Measurements from ENCODE around the gene ZSWIM6.

The ZSWIM6 gene

DNA sequence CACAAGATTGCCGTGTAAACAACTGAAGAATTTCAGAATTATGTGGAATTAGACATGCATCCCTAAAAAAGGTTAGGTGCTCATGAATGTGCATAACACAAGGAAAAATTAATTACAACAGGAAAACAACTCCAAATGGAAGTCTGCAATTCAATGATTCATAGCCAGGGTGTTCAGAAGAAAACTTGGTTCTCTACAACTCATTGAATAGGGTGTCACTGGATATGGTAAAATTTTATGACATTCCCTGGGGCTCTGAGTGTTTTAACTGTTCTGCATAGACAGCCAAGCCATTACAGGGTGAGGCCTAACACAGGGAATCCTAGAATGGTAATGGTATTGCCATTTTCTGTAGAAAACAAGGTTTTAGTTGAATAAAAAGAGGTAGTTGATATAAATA, 24.4 kb upstream of the ZSWIM6 start:
- DNase-seq = no peak

DNA sequence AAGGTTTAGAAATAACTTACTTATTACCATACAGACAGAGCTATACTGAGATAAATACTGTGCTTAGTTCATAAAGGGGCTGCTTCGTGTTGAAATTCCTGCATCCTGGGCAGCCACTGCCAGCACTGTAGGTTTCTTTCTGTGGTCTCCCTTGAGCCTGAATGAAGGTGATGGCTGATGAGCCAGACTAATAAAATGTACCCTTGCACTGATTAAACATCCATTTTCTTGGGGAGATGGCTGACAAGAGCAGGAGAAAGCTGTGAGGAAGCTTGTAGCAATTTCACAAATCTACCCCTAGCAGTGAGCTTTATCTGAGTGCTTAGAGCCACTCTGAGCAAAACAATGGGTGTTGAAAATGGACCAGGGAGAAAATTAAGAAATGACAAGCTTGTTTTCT, 23.3 kb upstream of the ZSWIM6 start:
- no peak for DNase-seq

DNA sequence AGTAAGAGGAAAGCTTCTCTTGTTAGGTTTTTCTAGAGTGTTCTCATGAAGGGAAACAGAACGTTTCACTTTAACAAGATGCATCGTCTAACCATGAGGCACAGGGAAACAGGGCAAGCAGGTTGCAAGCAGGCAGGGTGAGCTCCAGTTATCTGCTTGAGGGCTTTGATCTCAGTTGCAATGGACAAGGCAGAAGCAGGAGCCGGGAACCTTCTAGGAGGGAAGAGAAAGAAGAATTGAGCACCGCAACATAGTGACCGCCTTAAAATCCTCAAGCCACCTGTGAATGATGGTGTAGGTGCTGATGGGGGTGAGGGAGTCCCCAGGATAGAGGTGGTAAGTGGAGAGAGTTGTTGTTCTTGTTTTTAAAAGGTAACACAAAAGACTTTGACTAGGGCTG, 22.9 kb upstream of the ZSWIM6 start:
- DNase-seq = no peak

DNA sequence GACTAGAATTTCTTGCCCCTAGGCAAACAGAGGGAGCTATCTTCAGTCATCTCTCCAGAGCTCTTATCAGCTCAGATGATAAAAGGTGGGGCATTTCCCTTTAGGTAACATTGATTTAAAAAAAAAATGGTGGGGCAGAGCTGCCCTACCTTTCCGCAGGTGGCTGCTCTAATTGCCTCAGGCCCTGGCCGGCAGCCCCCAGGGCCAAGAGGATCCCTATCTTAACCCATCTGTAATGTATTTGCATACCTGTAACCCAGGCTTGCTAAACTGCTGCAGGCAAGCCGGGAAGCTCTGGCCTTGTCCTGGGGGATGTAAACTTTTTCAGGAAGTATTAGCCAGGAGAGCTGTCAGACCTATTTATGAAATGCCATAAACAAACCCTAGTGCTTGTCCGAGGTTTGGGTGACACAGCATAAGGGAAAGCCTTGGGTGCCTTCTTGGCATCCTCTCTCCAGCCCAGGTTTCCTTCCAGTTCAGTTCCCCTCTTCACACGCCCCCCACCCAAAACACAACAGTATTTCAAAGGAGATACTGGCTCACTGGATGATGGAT, 20.9 kb upstream of the ZSWIM6 start:
- DNase-seq = no peak

DNA sequence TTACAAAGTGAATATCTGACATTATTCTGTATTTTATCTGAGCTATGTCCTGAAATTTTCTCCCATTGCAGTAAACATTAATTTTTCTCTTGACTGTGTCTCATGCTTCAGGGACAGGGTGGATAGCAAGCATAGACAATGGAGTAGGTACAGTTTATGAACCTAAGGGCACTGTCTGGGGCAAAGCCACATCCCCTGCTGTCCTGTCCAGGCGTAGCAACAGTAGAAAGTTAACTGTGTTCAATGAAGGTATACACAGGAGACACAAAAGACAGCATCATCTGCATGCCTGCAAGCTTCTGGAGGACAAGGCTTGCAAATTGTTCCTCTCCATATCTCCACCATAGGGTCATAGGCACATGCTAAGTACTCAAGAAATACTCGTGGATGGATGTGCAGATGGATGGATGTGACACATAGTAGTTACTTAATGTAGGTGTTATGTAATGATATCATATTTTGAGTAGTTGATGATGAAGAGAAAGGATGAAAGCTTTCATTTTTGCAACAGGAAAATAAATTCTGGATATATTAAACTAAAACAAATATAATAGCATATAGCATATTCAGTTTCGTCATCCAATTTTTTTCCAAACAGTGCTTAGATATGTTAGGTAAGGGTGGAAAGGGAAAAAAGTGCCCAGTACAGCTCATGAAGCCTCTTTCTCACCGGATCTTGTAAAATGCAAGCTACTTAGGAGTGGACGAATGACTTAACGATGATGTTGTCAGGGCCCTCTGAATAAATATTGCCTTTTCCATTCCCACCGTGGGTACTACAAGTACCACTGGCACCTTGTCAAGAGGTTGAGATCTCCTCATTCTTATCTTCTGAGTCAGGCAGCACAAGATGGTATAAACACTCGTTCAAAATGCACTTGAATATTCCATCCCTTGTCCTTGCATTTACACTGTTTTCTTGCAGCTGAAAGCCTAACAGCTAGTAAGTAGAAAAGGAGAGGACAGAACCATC, 19.9 kb upstream of the ZSWIM6 start:
- DNase-seq = no peak

DNA sequence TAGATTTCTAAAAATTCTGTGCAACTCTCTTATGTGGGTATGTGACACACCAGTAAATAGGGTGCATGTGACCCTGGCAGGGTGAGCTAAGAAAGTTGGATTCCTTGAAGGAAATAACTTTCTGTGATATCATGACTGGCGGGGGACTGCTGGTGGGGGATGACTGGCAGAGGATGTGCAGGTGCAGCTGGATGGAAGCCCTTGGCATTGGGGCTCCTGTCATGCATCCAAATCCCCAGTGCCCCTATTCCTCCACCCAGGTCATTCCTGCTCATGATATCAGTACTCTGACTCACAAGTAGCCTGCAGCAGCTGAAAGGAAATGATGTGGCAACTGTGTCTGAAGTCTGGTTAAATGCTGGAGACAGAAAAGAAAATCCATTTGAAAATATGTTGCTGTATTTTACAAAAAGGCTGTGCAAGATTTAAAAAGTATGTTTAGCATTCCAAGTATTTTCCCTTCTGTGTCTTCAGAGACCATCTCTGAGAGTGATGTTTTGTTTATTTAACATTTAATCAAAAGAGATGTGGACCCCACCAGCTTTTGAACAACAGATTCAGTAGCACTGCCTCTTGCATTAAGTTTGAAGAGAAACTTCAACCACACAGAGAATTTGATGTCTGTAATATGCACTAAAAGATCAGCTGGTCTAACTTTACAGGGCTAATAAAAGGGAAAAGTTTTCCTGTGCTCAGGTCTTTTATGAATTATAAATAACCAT, 17.9 kb upstream of the ZSWIM6 start:
- DNase-seq = no peak

DNA sequence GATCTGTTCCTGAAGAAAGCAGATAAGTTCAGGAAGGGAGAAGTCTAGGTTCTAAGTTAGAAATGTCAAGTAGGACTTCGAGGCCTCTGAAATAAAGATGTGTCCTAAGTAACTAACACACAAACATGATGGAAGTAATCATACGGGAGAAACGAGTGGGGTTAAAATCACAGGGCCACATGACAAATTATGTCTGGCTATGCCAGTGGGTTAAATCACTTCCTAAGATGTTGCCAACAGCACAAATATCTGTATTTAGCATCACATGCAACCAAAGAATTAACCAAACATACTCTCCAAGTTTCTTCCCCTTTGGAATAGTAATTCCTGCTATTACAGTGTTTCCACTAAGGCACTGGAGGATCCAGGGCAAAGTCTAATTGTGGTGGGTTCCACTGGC, 13.7 kb upstream of the ZSWIM6 start:
- DNase-seq = no peak

DNA sequence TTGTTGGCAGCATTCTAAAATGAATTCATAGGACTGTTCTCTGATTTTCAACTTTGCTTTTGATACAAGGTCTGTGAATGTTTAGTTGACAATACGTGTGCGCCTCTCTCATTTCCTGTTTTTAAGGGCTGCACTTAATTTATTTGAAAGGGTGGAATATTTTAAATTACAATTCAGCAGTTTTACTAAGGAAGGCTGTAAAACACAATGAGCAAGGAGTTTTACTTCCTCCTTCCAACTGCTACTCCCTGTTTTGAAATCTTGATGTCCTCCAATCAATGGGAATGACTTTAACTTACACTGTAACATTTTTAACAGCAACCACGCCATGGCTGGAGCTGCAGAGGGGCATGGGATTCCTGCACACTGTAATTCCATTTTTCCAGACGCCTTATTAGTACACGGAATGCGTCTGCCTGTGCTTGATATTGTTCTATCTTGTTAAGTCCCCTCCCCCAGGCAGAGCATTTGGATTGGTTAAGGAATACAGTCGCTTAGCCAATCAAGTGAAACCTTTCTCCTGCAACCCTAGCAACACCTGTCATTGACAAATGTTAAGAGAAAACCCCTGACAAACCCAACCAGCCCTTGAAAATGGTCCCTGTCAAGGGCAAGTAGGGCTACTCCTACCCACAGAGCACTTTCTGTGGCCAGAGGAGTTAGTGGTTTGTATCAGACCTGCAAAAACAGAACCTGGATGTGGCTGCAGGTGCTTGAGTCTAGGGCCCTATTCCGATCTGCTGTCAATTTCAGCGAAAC, 12.5 kb upstream of the ZSWIM6 start:
- no peak for DNase-seq

DNA sequence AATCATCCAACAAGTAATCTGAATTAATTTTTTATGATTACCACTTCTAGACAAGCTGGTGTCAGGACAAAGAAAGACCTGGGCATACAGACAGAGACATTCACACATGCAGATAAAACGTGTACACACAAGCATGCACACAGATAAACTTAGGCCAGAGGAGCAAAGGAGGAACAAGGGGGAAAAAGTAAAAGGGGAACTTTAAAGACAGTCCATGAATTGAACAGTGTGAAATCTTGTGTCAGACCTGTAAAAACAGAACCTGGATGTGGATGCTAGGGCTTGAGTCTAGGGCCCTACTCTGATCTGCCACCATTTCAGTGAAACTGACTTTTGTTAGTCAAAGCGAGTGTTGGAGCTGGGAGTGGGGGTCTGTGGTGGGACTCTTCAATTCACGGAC, 11.2 kb upstream of the ZSWIM6 start:
- DNase-seq = no peak

DNA sequence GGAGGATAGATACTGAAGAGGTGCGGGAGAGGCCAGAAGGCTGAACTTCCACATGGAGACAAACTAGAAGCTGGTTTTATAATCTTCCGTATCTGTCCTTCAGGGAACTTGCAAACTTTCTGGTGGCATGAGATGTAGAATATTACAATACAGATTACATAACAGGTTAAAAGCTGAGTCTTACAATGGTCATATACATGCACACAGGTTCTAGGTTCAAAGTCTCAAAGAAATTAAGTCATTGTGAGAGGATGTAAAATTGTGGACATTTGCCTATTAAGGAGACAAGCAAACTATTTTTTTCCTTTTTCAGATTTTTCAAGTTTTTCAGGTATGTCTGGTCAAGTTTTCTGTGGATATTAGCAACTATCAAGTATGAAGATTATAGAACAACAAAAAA, 10.4 kb upstream of the ZSWIM6 start:
- no peak for DNase-seq

DNA sequence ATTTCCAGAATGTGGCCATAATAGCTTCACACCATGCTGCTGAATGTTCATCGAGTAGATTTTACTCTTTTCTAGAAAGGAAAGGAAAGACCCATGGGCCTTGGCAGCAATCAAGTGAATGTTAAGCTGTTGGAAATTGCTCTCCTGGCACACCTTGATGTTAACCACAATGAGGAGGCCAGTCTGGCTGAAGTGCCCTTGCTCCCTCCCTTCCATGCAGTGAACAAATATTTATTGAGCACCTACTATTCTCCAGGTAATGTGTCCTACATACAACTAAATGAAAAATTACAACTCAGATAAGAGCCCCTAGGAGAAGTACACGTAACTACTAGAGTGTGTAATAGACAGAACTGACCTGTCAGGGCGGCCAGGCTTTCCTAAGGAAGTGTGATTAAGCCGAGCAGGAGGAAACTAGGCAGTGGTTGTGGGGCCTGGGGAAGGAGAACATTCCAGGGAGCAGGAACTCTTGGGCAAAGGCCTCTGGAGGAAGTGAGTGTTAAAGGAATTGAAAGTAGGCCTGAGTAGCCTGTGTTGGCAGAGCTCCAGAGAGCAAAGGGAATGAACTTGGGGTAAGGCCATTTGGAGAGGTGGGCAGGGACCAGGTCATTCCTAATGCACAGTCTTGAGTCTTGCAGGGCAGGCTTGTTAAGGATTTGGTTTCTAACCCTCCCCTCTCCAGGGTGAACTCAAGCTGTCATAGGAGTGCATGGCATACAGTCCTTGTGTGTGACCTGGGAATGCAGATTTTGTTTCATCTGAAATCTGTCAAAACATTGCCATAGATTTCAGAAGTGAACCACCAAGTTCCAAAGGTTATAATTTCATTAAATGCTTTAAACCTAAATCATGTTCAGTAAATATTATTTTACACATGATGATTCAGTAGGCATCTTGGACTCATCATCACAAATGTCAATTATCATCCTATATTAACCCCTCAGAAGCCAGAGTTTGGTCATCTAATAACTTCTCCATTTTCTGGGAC, 9.0 kb upstream of the ZSWIM6 start:
- no peak for DNase-seq

DNA sequence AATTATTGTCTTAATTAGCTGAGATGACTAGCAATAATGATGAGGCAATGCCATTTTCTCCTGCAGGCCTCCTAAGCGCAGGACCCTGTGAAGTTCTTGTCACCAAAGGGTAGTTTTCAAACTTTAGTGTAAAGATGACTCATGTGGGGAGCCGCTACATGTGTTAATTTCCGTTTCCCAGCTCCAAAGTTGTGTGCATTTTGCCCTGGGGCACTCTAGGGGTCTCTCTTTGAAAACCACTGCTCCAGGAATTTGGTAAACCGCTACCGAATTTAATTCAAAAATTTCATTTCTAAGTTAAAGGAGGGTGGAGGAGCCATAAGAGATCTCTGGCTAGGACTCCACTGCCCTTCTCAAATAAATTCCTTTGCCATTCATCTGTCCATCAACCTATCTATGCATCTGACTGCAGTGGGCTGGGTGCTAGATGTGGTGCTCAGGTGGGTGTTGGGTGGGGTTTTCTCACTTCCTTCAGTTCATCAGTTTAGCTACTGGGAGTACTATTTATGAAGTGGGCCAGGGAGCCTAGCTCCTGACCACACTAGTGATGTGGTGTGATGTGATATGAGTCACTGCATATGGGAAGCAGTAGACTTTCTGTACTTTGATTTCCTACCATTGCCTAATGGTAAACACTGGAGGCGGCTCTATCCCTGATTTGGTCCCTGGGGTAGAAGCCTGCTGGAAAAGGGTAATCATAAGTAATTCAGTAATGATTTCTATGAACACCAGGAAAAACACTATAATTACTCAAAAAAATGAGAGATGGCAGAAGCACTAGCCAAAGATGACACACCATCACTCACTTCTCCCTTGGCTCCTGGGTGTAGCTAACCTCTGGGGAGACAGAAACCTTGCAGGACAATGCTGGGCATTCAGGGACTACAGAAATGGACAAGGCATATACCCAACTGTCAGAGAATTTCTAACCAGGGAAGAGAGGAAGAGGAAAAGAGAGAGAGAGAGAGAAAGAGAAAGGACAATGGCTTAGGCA, 4.0 kb upstream of the ZSWIM6 start:
- no peak for DNase-seq

DNA sequence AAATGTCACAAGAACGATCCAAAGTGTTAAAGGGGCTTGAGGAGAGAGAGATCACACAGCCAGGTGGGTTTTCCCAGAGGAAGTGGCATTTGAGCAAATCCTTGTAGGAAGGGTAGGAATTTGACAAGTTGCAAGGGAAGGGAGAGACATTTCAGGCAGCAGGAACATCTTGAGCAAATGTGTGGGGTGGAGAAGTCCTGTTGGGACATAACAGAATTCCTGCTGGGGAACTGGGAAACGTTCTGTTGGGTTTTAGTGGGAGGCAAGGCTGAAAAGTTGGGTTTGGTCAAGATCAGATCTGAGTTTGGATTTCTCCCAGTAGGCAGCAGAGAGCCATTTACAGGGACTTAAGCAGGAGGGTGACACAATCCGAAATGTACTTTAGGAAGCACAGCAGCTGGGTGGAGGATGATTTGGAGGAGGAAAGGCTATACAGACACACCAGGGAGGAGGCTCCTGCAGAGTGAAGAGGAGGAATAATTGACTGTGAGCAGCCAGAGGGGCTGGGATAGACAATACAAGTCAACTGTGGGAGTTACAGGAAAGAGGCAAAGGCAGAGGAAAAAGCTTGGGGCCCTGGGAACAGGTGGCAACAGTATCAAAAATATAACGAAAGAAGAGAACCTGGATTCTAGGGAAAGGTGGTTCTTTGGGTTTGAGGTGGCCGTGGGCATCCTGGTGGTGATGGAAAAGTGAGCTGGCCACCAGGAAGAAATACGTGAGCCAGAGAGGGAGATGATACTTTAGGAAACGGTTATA, 3.1 kb upstream of the ZSWIM6 start:
- no peak for DNase-seq

DNA sequence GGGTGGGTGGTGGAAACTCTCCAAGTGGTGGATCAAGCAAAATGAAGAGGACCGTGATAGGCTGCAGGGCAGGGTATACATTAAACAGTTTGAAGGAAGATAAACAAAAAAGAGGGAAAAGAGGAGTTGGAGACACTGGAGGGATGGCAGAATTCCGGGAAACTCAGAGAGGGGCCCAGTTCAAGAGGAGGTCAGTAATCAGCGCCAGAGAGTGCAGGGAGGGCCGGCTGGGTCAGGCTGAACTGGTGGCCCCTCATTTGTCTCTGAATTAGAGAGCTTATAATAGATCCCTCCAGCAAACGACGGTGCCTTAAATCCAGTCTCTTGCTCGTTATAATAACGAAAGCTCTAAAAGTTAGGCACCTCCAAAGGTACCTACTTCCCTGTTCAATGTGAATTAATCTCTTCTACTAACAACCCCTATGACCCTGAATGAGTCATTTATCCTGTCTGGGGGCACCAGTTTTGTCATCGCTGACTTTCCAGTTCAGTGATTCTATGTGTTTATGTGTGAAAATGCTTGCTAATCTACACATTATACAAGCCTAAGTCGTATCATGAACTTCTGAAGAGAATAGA, 2.4 kb upstream of the ZSWIM6 start:
- DNase-seq = no peak

DNA sequence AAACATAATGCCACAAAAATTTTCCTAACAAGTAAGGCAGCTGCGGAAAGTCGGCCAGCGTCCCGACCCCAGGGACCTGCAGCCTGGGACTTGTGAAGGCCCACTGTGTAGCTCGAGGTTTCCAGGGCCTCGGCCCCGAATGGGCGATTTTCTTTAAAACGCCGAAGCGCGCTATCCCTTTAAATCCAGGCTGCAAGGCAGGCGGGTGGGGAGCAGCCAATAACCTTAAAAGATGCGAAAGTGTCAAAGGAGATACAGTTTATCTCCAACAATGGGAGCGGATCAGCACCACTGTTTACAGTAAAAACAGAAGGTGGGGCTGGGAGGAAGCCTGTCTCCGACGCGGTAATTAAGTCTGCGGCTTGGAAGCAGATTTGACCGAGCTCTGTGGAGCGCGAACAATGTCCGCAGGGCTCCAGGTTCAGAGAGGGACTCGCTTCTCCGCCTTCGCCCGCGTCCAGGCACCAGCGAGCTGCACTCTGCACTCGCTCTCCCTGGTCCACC, 1.7 kb upstream of the ZSWIM6 start:
- no peak for DNase-seq

DNA sequence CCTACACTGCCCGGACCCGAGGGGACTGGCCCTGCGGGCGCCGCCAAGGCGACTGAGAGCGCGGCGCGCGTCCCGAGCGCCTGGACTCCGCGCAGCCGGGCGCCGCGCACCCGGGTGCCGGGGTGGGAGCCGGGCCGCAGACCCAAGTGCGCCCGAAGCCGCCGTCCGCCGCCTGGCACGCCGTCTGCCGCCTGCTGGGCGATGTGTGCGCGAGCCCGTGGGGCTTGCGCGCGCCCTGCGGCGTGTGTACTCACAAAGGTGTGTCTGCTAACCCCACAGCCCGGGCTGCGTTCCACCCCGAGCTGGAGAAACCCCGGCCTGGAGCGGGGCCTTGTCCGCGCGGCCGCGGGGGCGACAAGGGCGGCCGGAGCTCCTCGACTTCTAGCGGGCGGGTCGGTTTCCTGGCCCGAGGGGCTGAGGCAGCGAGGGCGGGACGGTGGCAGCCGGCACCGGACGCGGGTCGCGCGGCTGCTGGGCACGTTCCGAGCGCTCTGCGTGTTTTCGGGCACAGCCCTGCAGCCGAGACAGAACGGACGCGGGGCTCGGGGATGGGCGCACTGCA, 1.1 kb upstream of the ZSWIM6 start:
- DNase-seq = peak; percentile 69

DNA sequence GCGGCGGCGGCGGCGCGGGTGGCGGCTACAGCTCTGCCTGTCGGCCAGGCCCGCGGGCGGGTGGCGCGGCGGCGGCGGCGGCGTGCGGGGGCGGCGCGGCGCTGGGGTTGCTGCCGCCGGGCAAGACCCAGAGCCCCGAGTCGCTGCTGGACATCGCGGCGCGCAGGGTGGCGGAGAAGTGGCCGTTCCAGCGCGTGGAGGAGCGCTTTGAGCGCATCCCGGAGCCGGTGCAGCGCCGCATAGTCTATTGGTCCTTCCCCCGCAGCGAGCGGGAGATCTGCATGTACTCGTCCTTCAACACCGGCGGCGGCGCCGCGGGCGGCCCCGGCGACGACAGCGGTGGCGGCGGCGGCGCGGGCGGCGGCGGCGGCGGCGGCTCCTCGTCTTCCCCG, 296 bp downstream of the ZSWIM6 start:
- no peak for DNase-seq

DNA sequence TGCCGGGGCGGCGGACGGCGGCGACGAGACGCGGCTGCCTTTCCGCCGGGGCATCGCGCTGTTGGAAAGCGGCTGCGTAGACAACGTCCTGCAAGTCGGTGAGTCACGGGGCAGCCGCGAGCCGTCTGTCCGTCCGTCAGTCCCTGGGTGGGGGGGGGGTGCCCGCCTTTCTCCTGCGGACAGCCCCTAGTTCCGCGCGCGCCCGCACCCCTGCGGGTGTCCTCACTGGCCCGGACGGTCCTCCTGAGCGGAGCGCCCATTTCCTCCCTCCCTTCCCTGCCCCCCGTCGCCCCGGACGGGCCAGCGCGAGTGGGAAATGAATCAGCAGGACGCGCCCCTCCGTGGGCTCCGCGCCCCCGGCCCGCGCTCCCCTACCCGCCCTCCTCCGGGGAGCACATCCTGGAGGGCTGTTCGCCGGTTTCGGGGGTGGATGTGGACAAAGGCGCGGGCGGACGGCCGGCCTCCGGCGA, 828 bp downstream of the ZSWIM6 start:
- DNase-seq = no peak
